GM12878 (cell line): Measurements from ENCODE around the gene MYL7. TPM values are rescaled to one million over a fixed set of nuclear protein-coding genes. Genes with fewer than 3 reads are reported as not detected.

Experiments
- ATAC-seq: fragments of 200-7000 bp; cut with Tn5 transposase; 3 replicates; pipeline ENCODE4 v1.9.1; 2020; ENCODE audit warnings: mild to moderate bottlenecking, moderate library complexity
- BruUV-seq: library from RNA; stranded (reverse); fragments of 400-500 nt; replicated peaks from 2 replicates; lab custom pipeline; 2021; lab: Mats Ljungman, UMichigan
- CTCF ChIA-PET: fragments of 300-600 bp; sonication (Branson Sonifier 250); formaldehyde crosslinking; extraction: SDS; loops from one replicate; lab custom pipeline; 2021; ENCODE audit warnings: inconsistent platforms; lab: Yijun Ruan, JAX
- POLR2A ChIA-PET: fragments of 350-600 bp; formaldehyde crosslinking; extraction: SDS; loops from one replicate; lab custom pipeline; 2021; ENCODE audit warnings: inconsistent platforms; lab: Charles Lee
- RAD21 ChIA-PET: fragments of 300-600 bp; sonication (Branson Sonifier 250); formaldehyde crosslinking; loops from one replicate; lab custom pipeline; 2023; ENCODE audit warnings: antibody characterized with exemption; ENCODE audit not compliant: unreplicated experiment; lab: Charles Lee
- SMC1A ChIA-PET: fragments of 300-600 bp; sonication (Branson Sonifier 250); formaldehyde crosslinking; loops from one replicate; lab custom pipeline; 2023; ENCODE audit not compliant: unreplicated experiment, uncharacterized antibody; lab: Charles Lee
- DNase-seq: peaks from one replicate; pipeline ENCODE4 v3.0.0-alpha.2; 2011; ENCODE audit warnings: low read depth, low spot score
- FAIRE-seq: peaks from 3 replicates; lab custom pipeline; 2011; peaks lifted over from hg19 to GRCh38; lab: Jason Lieb, UNC
- H2AFZ ChIP-seq: 2 replicates; pipeline ENCODE4 v1.6.0; 2011; ENCODE audit warnings: low read depth, low read length, control low read depth; ENCODE audit not compliant: control insufficient read depth
- H3K27ac ChIP-seq: 2 replicates; pipeline ENCODE4 v1.5.1; 2011; ENCODE audit warnings: control low read depth; ENCODE audit not compliant: control insufficient read depth, insufficient read depth
- H3K27me3 ChIP-seq, 2 experiments: replicated peaks in 1 of 2; 2 replicates each; pipeline versions ENCODE4 v1.6.0 to v1.6.1; 2011; ENCODE audit warnings: low read length in 1 of 2; ENCODE audit not compliant: control insufficient read depth in 2 of 2, insufficient read depth in 2 of 2
- H3K36me3 ChIP-seq, 2 experiments: 2 replicates each; pipeline ENCODE4 v1.5.1; 2011; ENCODE audit warnings: low read length in 1 of 2; ENCODE audit not compliant: control insufficient read depth in 2 of 2, insufficient read depth in 2 of 2
- H3K4me1 ChIP-seq: 2 replicates; pipeline ENCODE4 v1.6.1; 2011; ENCODE audit warnings: mild to moderate bottlenecking, low read length, moderate library complexity, mixed read lengths; ENCODE audit not compliant: control insufficient read depth, insufficient read depth
- H3K4me2 ChIP-seq: 2 replicates; pipeline ENCODE4 v1.6.0; 2011; ENCODE audit warnings: control low read depth; ENCODE audit not compliant: control insufficient read depth, insufficient read depth
- H3K4me3 ChIP-seq: fragments of 200-600 bp; sonication (generic); 2 replicates; pipeline ENCODE4 v1.5.1; 2016
- H3K79me2 ChIP-seq: 2 replicates; pipeline ENCODE4 v1.6.0; 2011; ENCODE audit warnings: low read length; ENCODE audit not compliant: control insufficient read depth, insufficient read depth
- H3K9ac ChIP-seq: 2 replicates; pipeline ENCODE4 v1.8.0; 2011; ENCODE audit warnings: low read length, control low read depth, mixed read lengths; ENCODE audit not compliant: control insufficient read depth, insufficient read depth
- H3K9me3 ChIP-seq: replicated peaks from 3 replicates; pipeline ENCODE4 v1.5.1; 2011; ENCODE audit warnings: mild to moderate bottlenecking, low read length; ENCODE audit not compliant: control insufficient read depth, insufficient read depth
- H4K20me1 ChIP-seq: 2 replicates; pipeline ENCODE4 v1.6.0; 2011; ENCODE audit not compliant: control insufficient read depth, insufficient read depth
- CEBPZ ChIP-seq: fragments of 150-350 bp; IDR thresholded peaks from 2 replicates; pipeline ENCODE4 v1.6.1; 2016; ENCODE audit warnings: low read depth, low read length
- CREM ChIP-seq: IDR thresholded peaks from 2 replicates; pipeline ENCODE4 v1.6.1; 2014; ENCODE audit warnings: antibody characterized with exemption, low read depth
- DPF2 ChIP-seq: fragments of 450-650 bp; IDR thresholded peaks from 2 replicates; pipeline ENCODE4 v1.6.1; 2017; ENCODE audit warnings: mild to moderate bottlenecking
- E2F8 ChIP-seq: fragments of 450-650 bp; IDR thresholded peaks from 2 replicates; pipeline ENCODE4 v1.6.1; 2018; ENCODE audit warnings: mild to moderate bottlenecking, low read depth, moderate library complexity; ENCODE audit not compliant: partially characterized antibody
- HCFC1 ChIP-seq: fragments of 150-350 bp; IDR thresholded peaks from 2 replicates; pipeline ENCODE4 v1.6.1; 2014; ENCODE audit warnings: low read length
- MXI1 ChIP-seq: fragments of 150-350 bp; IDR thresholded peaks from 2 replicates; pipeline ENCODE4 v1.6.1; 2011; ENCODE audit warnings: low read depth, mild to moderate bottlenecking, inconsistent platforms, low read length, improper control_type of control experiment
- PBX3 ChIP-seq: IDR thresholded peaks from 2 replicates; pipeline ENCODE4 v1.6.1; 2011; ENCODE audit warnings: mild to moderate bottlenecking, low read depth, low read length, moderate library complexity; ENCODE audit not compliant: insufficient replicate concordance
- RAD51 ChIP-seq: fragments of 450-650 bp; IDR thresholded peaks from 2 replicates; pipeline ENCODE4 v1.6.1; 2016; ENCODE audit warnings: moderate library complexity, mild to moderate bottlenecking, inconsistent platforms
- RFX5 ChIP-seq: IDR thresholded peaks from 2 replicates; pipeline ENCODE4 v1.6.1; 2011; ENCODE audit warnings: low read depth, low read length, improper control_type of control experiment
- SMARCA5 ChIP-seq: fragments of 450-650 bp; IDR thresholded peaks from 2 replicates; pipeline ENCODE4 v1.6.1; 2017; ENCODE audit warnings: mild to moderate bottlenecking
- SP1 ChIP-seq: IDR thresholded peaks from one replicate; pipeline ENCODE4 v1.6.1; 2011; ENCODE audit warnings: low read depth, low read length
- SREBF1 ChIP-seq: IDR thresholded peaks from 2 replicates; pipeline ENCODE4 v1.6.1; 2012; ENCODE audit warnings: mild to moderate bottlenecking, low read length
- YY1 ChIP-seq: IDR thresholded peaks from 2 replicates; pipeline ENCODE4 v1.6.1; 2011; ENCODE audit warnings: low read depth, mild to moderate bottlenecking, low read length
- ZNF622 ChIP-seq: fragments of 450-650 bp; IDR thresholded peaks from 2 replicates; pipeline ENCODE4 v1.6.1; 2017; ENCODE audit warnings: mild to moderate bottlenecking, inconsistent platforms
- WGBS: methylation state at CpG from one replicate; pipeline ENCODE4 v1.1.6; 2016; ENCODE audit warnings: low lambda C conversion rate; ENCODE audit not compliant: insufficient replicate concordance, insufficient coverage; ENCODE audit errors: missing lambda C conversion rate; 5-methylcytosine and 5-hydroxymethylcytosine counted together
- in situ Hi-C: fragments of 300-500 bp; cut with MboI; formaldehyde crosslinking; loops from 9 replicates; pipeline ENCODE4 v1.14.3; 2018; ENCODE audit warnings: mixed read lengths
- intact Hi-C: fragments of 100-400 bp; cut with micrococcal nuclease; formaldehyde crosslinking; loops from one replicate; pipeline ENCODE4 v1.14.2; 2022; ENCODE audit not compliant: unreplicated experiment
- polyA plus RNA-seq, 11 experiments: library from polyadenylated mRNA; depleted of rRNA in 4 of 11; unstranded in 6 of 11; stranded (reverse) in 5 of 11; fragments of >200 nt; fragmentation: Nextera tagmentation in 4 of 11; fragmentation: Illumina TruSeq in 1 of 11; extraction: Ambion mirVana in 4 of 11; extraction: Trizol in 1 of 11; gene quantifications; 1 replicate in 1 of 11; 2 replicates in 10 of 11; pipeline versions ENCODE4 v1.2.1 to v1.2.3, GENCODE V29; 2011 to 2016; ENCODE audit warnings: inconsistent platforms in 2 of 11, missing spikeins in 2 of 11, low read depth in 1 of 11
- total RNA-seq, 4 experiments: library from RNA; depleted of rRNA in 3 of 4; stranded (reverse); fragments of >200 nt in 3 of 4; fragmentation: Illumina TruSeq in 1 of 4; extraction: Trizol in 1 of 4; gene quantifications; 2 replicates each; pipeline versions ENCODE4 v1.2.1 to v1.2.3, GENCODE V29; 2013 to 2021

The MYL7 gene
- total and polyA plus RNA-seq, 10 of the 15 experiments (the other 5 are each of a cell fraction or from before 2014, with no cell fraction given) = 1.9 TPM; not detected in 9

GRCh38 chr7:44123190-44124003 is 17.7 kb downstream of the MYL7 start, which contains the start of gene POLD2:
Gene POLD2, minus strand, starts transcription at chr7:44123548. Its CDS starts 1,495 bp downstream, at chr7:44122053.
- H2AFZ ChIP-seq = peak within 1 kb of the TSS; percentile 91
- FAIRE-seq (peak; percentile 97), ATAC-seq (peak; percentile 100), DNase-seq (peak; percentile 79)
- SMC1A ChIA-PET = interaction anchor here (1.3 to 2.4 kb wide), 4 partner anchors 25 to 74 kb away, joined by 3 to 10 read pairs (median 5); no protein-coding TSS in a partner anchor
- intact Hi-C loops (loop anchor here (2.0 kb wide), 1 partner anchor 41 kb away; the partner anchor contains the start of gene POLM), in situ Hi-C loops (no loop called here)
- H3K27ac ChIP-seq = peak within 1 kb of the TSS; percentile 76
- H3K4me2 ChIP-seq = peak within 1 kb of the TSS; percentile 99
- no peaks in the 10 kb centered on the region for H3K27me3 ChIP-seq
- no peaks in the 10 kb centered on the region for H4K20me1 ChIP-seq
- WGBS = 2% methylated on average over 48 of the region's 86 CpGs
- peaks cover 6% of the 10 kb centered on the region for H3K4me1 ChIP-seq
- peak within 1 kb of the TSS; percentile 84 for H3K9ac ChIP-seq
- RAD21 ChIA-PET = interaction anchor here (0.6 to 1.1 kb wide), 3 partner anchors 74 to 541 kb away, joined by 3 to 4 read pairs (median 3); partner anchors contain the start of gene STK17A
- peak within 1 kb of the TSS; percentile 89 for H3K4me3 ChIP-seq
- peaks cover 2 to 3% of the 10 kb centered on the region in 2 experiments; a peak in 2 of 4 replicates for H3K36me3 ChIP-seq
- no TSS peak for BruUV-seq
- CTCF ChIA-PET = interaction anchor here (0.6 to 1.2 kb wide), 5 partner anchors 18 to 461 kb away, joined by 3 to 4 read pairs (median 3); no protein-coding TSS in a partner anchor
- H3K9me3 ChIP-seq = no peaks in the 10 kb centered on the region
- POLR2A ChIA-PET = interaction anchor here (0.7 to 1.5 kb wide), 3 partner anchors 8 to 533 kb away, joined by 3 to 5 read pairs (median 3); no protein-coding TSS in a partner anchor
- peaks cover 16% of the 10 kb centered on the region for H3K79me2 ChIP-seq
- TF ChIP-seq E2F8 (no peak), RFX5 (peak; percentile 95), SMARCA5 (peak; percentile 31; the same call in 1 of the 2 replicates), DPF2 (peak; percentile 86), SP1 (peak; percentile 93), PBX3 (peak; percentile 93), YY1 (peak; percentile 91), CREM (peak; percentile 71), RAD51 (no peak), MXI1 (peak; percentile 82), HCFC1 (0 out of 2 replicates have a peak, but pooled peaks have one; percentile 11), CEBPZ (peak; percentile 18; the same call in 1 of the 2 replicates), ZNF622 (no peak), SREBF1 (no peak)
